COLO668 (cell line): ENCODE data around the gene CCL19.

Experiments used
- DNase-seq: peaks from one replicate; lab custom pipeline; 2025; ENCODE audit not compliant: unreplicated experiment; lab: John Stamatoyannopoulos, UW

Gene CCL19

GRCh38 chr9:34701023-34701768, 10.1 kb upstream of the CCL19 start:
- DNase-seq: peak; percentile 82

GRCh38 chr9:34694811-34695210, 3.7 kb upstream of the CCL19 start:
- no peak for DNase-seq

GRCh38 chr9:34693560-34693959, 2.5 kb upstream of the CCL19 start:
- no peak for DNase-seq

- no peak for DNase-seq
Observed at GRCh38 chr9:34691936-34692315, 850 bp upstream of the CCL19 start.

- peak; percentile 37 for DNase-seq
Observed at GRCh38 chr9:34689512-34689911, 1.6 kb downstream of the CCL19 start.

- DNase-seq: peak; percentile 83
Observed at GRCh38 chr9:34689116-34689470, 2.0 kb downstream of the CCL19 start.

- no peak for DNase-seq
Observed at GRCh38 chr9:34688329-34689115, 2.6 kb downstream of the CCL19 start.

- DNase-seq: no peak
Observed at GRCh38 chr9:34687276-34688030, 3.6 kb downstream of the CCL19 start.

- no peak for DNase-seq
Observed at GRCh38 chr9:34686732-34687131, 4.3 kb downstream of the CCL19 start.

GRCh38 chr9:34686231-34686630, 4.8 kb downstream of the CCL19 start:
- no peak for DNase-seq

- DNase-seq: no peak
Observed at GRCh38 chr9:34685591-34685990, 5.5 kb downstream of the CCL19 start.

GRCh38 chr9:34684816-34685215, 6.3 kb downstream of the CCL19 start:
- no peak for DNase-seq

GRCh38 chr9:34684145-34684544, 6.9 kb downstream of the CCL19 start:
- no peak for DNase-seq

GRCh38 chr9:34675869-34676268, 15.2 kb downstream of the CCL19 start:
- no peak for DNase-seq

- DNase-seq: peak; percentile 90
Observed at GRCh38 chr9:34675048-34675714, 15.9 kb downstream of the CCL19 start.

GRCh38 chr9:34674440-34674839, 16.6 kb downstream of the CCL19 start:
- DNase-seq: no peak

GRCh38 chr9:34671307-34671706, 19.8 kb downstream of the CCL19 start:
- DNase-seq: no peak

- DNase-seq: no peak
Observed at GRCh38 chr9:34669809-34670562, 21.1 kb downstream of the CCL19 start.

- DNase-seq: peak; percentile 92
Observed at GRCh38 chr9:34665381-34666250, 25.5 kb downstream of the CCL19 start.

- DNase-seq: no peak
Observed at GRCh38 chr9:34665067-34665380, 26.1 kb downstream of the CCL19 start.
